ENCODE data around the gene SHLD2. TPM values are rescaled to one million over a fixed set of nuclear protein-coding genes. Genes with fewer than 3 reads are reported as not detected.

The SHLD2 gene
- total RNA-seq, 1 experiment from 2014 or later: 27.6 TPM

GRCh38 chr10:87094373-87095235 is at the start of gene SHLD2, which contains the start of gene GLUD1 (continued):
- TF ChIP-seq, protein P1, sequence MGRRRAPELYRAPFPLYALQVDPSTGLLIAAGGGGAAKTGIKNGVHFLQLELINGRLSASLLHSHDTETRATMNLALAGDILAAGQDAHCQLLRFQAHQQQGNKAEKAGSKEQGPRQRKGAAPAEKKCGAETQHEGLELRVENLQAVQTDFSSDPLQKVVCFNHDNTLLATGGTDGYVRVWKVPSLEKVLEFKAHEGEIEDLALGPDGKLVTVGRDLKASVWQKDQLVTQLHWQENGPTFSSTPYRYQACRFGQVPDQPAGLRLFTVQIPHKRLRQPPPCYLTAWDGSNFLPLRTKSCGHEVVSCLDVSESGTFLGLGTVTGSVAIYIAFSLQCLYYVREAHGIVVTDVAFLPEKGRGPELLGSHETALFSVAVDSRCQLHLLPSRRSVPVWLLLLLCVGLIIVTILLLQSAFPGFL (CRISPR knock-in tag; IDR thresholded peaks at IDR 0.05; ENCODE audit: borderline replicate concordance): no peak
- TF ChIP-seq ATF3 (CRISPR knock-in tag; conservative IDR thresholded peaks at IDR 0.05): no peak
- no peak for TF ChIP-seq NFATC4 (CRISPR knock-in tag; IDR thresholded peaks at IDR 0.05)
- TF ChIP-seq HMGA2 (CRISPR knock-in tag; IDR thresholded peaks at IDR 0.05): no peak
- TF ChIP-seq SMAD4 (CRISPR knock-in tag; IDR thresholded peaks at IDR 0.05): 0 out of 2 replicates have a peak, but pooled peaks have one; percentile 21
- no peak for TF ChIP-seq ZNF232 (CRISPR knock-in tag; IDR thresholded peaks at IDR 0.05)
- no peak for TF ChIP-seq FOXJ3 (CRISPR knock-in tag; IDR thresholded peaks at IDR 0.05; ENCODE audit: borderline replicate concordance)
- TF ChIP-seq, protein P2, sequence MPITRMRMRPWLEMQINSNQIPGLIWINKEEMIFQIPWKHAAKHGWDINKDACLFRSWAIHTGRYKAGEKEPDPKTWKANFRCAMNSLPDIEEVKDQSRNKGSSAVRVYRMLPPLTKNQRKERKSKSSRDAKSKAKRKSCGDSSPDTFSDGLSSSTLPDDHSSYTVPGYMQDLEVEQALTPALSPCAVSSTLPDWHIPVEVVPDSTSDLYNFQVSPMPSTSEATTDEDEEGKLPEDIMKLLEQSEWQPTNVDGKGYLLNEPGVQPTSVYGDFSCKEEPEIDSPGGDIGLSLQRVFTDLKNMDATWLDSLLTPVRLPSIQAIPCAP (CRISPR knock-in tag; IDR thresholded peaks at IDR 0.05): no peak
- TF ChIP-seq ZNF317 (CRISPR knock-in tag; IDR thresholded peaks at IDR 0.05; ENCODE audit: borderline replicate concordance, low read depth): no peak
- TF ChIP-seq ZMAT4 (CRISPR knock-in tag; IDR thresholded peaks at IDR 0.05): no peak
- TF ChIP-seq, protein P3, sequence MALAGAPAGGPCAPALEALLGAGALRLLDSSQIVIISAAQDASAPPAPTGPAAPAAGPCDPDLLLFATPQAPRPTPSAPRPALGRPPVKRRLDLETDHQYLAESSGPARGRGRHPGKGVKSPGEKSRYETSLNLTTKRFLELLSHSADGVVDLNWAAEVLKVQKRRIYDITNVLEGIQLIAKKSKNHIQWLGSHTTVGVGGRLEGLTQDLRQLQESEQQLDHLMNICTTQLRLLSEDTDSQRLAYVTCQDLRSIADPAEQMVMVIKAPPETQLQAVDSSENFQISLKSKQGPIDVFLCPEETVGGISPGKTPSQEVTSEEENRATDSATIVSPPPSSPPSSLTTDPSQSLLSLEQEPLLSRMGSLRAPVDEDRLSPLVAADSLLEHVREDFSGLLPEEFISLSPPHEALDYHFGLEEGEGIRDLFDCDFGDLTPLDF (CRISPR knock-in tag; IDR thresholded peaks at IDR 0.05): 0 out of 2 replicates have a peak, but pooled peaks have one; percentile 16
- TF ChIP-seq AFF4 (CRISPR knock-in tag; IDR thresholded peaks at IDR 0.05; ENCODE audit: borderline replicate concordance): no peak
- 0 out of 2 replicates have a peak, but pooled peaks have one; percentile 26 for TF ChIP-seq SP1 (CRISPR knock-in tag; conservative IDR thresholded peaks at IDR 0.05)
- no peak for TF ChIP-seq CREB1 (CRISPR knock-in tag; IDR thresholded peaks at IDR 0.05)

GRCh38 chr10:87045434-87045938 is 49.5 kb upstream of the SHLD2 start:
- ChIA-PET CTCF (no interaction called here), POLR2A (interaction anchor here (0.6 kb wide), 1 partner anchor 51 kb away, joined by 6 read pairs; no protein-coding TSS in a partner anchor)
- H3K4me3 Mint-ChIP-seq: no peak overlapping the region
- TF ChIP-seq TP53 (CRISPR knock-in tag; IDR thresholded peaks at IDR 0.05) (no peak), E2F5 (CRISPR knock-in tag; IDR thresholded peaks at IDR 0.05) (no peak), JUN (CRISPR knock-in tag; IDR thresholded peaks at IDR 0.05) (no peak), NFE2L1 (CRISPR knock-in tag; IDR thresholded peaks at IDR 0.05) (no peak), ZNF219 (CRISPR knock-in tag; IDR thresholded peaks at IDR 0.05; ENCODE audit: borderline replicate concordance) (no peak), OVOL2 (CRISPR knock-in tag; IDR thresholded peaks at IDR 0.05; ENCODE audit: borderline replicate concordance) (no peak)
- TF ChIP-seq, protein P4, sequence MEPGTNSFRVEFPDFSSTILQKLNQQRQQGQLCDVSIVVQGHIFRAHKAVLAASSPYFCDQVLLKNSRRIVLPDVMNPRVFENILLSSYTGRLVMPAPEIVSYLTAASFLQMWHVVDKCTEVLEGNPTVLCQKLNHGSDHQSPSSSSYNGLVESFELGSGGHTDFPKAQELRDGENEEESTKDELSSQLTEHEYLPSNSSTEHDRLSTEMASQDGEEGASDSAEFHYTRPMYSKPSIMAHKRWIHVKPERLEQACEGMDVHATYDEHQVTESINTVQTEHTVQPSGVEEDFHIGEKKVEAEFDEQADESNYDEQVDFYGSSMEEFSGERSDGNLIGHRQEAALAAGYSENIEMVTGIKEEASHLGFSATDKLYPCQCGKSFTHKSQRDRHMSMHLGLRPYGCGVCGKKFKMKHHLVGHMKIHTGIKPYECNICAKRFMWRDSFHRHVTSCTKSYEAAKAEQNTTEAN (CRISPR knock-in tag; IDR thresholded peaks at IDR 0.05): no peak
- no peak overlapping the region for H3K27ac Mint-ChIP-seq
- no peaks in the 10 kb centered on the region for H3K9me3 Mint-ChIP-seq
- no peaks in the 10 kb centered on the region for H3K4me1 Mint-ChIP-seq
- no peak for ATAC-seq
- no peaks in the 10 kb centered on the region; the same call in 1 of the 2 replicates for H3K27me3 Mint-ChIP-seq (ENCODE audit: low read depth)
- H3K36me3 Mint-ChIP-seq: peaks cover 24% of the 10 kb centered on the region
- no peak for DNase-seq (ENCODE audit: low spot score)

Data from WTC11 (cell line).